GM15510 (cell line): Measurements from ENCODE around the gene PALLD.

Experiments used
- POLR2A ChIP-seq: IDR thresholded peaks from 3 replicates; pipeline ENCODE4 v1.6.1; 2011; ENCODE audit warnings: borderline replicate concordance; ENCODE audit not compliant: insufficient read length; ENCODE audit errors: extremely low read depth

PALLD gene

GRCh38 chr4:168560184-168561180 lies 63.6 kb downstream of the PALLD start:
- no peak for TF ChIP-seq POLR2A

- no peak for TF ChIP-seq POLR2A
Measured at GRCh38 chr4:168562041-168562571, 65.3 kb downstream of the PALLD start.

- TF ChIP-seq POLR2A = no peak
Measured at GRCh38 chr4:168564023-168564422, 67.2 kb downstream of the PALLD start.

GRCh38 chr4:168565130-168565529 lies 68.3 kb downstream of the PALLD start:
- TF ChIP-seq POLR2A = no peak

GRCh38 chr4:168566726-168567125 lies 69.9 kb downstream of the PALLD start:
- no peak for TF ChIP-seq POLR2A

DNA sequence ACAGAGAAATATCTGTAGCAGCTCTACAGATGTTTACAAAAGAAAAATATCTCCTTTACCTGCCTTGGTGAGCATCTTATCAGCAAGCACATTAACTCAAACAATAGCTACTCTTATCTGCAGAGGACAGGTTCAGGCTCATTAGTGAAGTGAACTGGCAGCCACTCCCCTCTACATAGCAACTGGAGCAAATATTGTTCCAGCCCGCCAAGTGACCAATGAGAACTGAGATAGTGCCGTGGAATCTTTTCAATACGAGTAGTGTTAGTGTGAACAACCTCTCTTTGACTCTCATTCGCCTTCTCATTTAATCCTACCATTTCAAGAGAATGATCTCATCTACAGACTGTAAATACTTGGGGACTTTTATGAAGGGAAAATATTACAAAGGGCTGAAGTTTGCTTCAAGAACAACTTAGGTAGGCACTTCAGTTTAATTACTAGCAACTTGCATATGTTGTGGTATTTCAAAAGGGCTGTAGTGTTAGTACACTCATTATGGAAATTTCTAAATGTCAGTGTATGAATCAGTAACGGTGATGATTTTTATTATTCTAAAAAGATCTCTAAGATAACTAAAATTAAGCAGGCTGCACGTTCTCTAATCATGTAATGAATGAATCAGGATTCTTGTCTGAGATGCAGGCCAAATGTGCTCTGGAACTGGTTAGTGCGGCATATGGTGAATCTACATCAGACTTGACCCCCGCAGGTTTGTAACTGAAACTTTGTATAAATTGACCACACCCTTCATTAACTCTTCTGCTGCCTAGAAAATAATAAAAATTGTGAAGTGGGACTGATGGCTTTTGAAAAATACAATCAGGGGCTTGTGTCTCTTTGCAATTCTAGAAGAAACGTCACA lies 72.4 kb downstream of the PALLD start:
- no peak for TF ChIP-seq POLR2A

- no peak for TF ChIP-seq POLR2A
Measured at GRCh38 chr4:168569931-168570276, 73.1 kb downstream of the PALLD start.

GRCh38 chr4:168570466-168570865 lies 73.6 kb downstream of the PALLD start:
- no peak for TF ChIP-seq POLR2A

DNA sequence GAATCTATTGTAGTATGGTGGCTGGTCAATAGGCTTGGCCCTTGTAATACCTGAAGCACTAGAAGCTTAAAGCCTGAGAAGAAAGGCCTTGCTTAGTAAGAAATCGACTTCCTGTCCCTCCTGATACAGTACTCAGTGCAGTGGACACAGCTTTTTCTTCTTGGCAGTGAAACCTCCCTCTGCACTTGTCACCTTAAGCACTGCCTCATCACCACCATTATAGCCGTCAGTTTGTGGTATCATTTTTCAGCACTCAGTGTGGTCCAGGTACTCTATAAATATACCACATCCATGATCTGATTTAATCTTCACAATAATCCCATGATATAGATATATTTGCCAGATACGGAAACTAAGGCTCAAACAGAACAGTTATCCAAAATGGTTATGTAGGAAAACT lies 75.2 kb downstream of the PALLD start:
- no peak for TF ChIP-seq POLR2A

- TF ChIP-seq POLR2A = no peak
Measured at GRCh38 chr4:168573870-168574269, 77.0 kb downstream of the PALLD start.

DNA sequence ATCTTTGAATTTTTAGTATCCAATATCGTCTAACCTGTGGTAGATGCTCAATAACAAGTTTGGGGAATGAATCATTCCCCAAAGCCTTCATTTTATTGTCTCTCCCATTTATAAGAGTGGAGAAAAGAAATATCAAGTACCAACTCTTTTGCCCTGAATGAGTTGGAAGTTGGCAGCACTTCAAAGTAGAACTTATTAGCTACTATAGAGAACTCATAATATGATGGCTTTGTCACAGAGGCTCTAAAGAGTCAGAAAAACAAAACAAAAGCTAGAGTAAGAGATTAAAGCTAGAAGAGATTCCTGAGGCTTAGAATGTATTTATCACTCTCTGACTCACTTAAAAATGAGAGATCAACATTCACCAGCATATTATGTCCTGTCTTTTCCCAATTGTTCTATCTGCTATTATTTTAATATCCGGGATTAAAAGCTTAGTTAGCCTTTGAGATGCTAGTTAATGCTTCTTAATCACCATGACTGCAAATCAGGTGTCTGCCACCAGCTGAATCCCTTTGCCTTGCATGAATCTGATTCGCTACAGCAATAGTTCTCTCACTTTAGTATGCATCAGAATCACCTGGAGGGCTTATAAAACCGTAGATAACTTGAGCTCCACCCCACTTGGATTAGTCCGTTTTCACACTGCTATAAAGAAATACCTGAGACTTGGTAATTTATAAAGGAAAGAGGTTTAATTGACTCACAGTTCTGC lies 77.9 kb downstream of the PALLD start:
- no peak for TF ChIP-seq POLR2A

- no peak for TF ChIP-seq POLR2A
Measured at GRCh38 chr4:168575473-168575872, 78.6 kb downstream of the PALLD start.

- no peak for TF ChIP-seq POLR2A
Measured at GRCh38 chr4:168577624-168578023, 80.8 kb downstream of the PALLD start.

GRCh38 chr4:168580228-168580627 lies 83.4 kb downstream of the PALLD start:
- no peak for TF ChIP-seq POLR2A
